Measurements from ENCODE around the gene FRS3.
"Not testable (repeated sequence)": the region's sequence is repeated elsewhere in the genome, so short reads cannot be mapped to it uniquely, and the experiment has no call there.

Gene FRS3
- total RNA-seq, result 5.4 reads per million, percentile 21 among the genes with 10 or more reads in this experiment

GRCh38 chr6:41779788-41780550, at the start of gene FRS3:
Gene FRS3 (minus strand): TSS chr6:41779900. CDS start chr6:41776987, 2,913 bp downstream.
- peak; percentile 99 for DNase-seq

- no peak for DNase-seq
Measured at GRCh38 chr6:41826343-41827022, 46.8 kb upstream of the FRS3 start.

GRCh38 chr6:41824571-41825569, 45.2 kb upstream of the FRS3 start:
- no peak for DNase-seq

GRCh38 chr6:41823178-41823577, 43.5 kb upstream of the FRS3 start:
- DNase-seq, result no peak

GRCh38 chr6:41822021-41822420, 42.3 kb upstream of the FRS3 start:
- no peak for DNase-seq

GRCh38 chr6:41821266-41821665, 41.6 kb upstream of the FRS3 start:
- no peak for DNase-seq

- DNase-seq, result no peak
Measured at GRCh38 chr6:41818271-41819054, 38.8 kb upstream of the FRS3 start.

- no peak for DNase-seq
Measured at GRCh38 chr6:41815587-41815986, 35.9 kb upstream of the FRS3 start.

GRCh38 chr6:41814629-41815028, 34.9 kb upstream of the FRS3 start:
- no peak for DNase-seq

GRCh38 chr6:41813956-41814355, 34.3 kb upstream of the FRS3 start:
- no peak for DNase-seq

GRCh38 chr6:41813469-41813868, 33.8 kb upstream of the FRS3 start:
- DNase-seq, result no peak

- DNase-seq, result not testable (repeated sequence)
Measured at GRCh38 chr6:41811946-41812345, 32.2 kb upstream of the FRS3 start.

GRCh38 chr6:41811095-41811494, 31.4 kb upstream of the FRS3 start:
- no peak for DNase-seq

- no peak for DNase-seq
Measured at GRCh38 chr6:41805830-41806774, 26.4 kb upstream of the FRS3 start.

GRCh38 chr6:41801380-41801779, 21.7 kb upstream of the FRS3 start:
- DNase-seq, result no peak

GRCh38 chr6:41799559-41799911, 19.8 kb upstream of the FRS3 start:
- DNase-seq, result no peak

- DNase-seq, result no peak
Measured at GRCh38 chr6:41798901-41799558, 19.3 kb upstream of the FRS3 start.

- no peak for DNase-seq
Measured at GRCh38 chr6:41796474-41796873, 16.8 kb upstream of the FRS3 start.

GRCh38 chr6:41791984-41792383, 12.3 kb upstream of the FRS3 start:
- DNase-seq, result no peak

GRCh38 chr6:41791305-41791704, 11.6 kb upstream of the FRS3 start:
- no peak for DNase-seq

- no peak for DNase-seq
Measured at GRCh38 chr6:41790045-41790444, 10.3 kb upstream of the FRS3 start.

Measured in effector CD4-positive, alpha-beta T cell (primary cell).